ENCODE measurements around the gene KIN. TPM values are rescaled to one million over a fixed set of nuclear protein-coding genes. Genes with fewer than 3 reads are reported as not detected.

The KIN gene
- polyA plus RNA-seq, 1 of the 3 experiments (the other 2 are of a cell fraction), result 3.2 TPM

- Histone ChIP-seq H3F3A (replicated peaks; ENCODE audit: insufficient read depth) (no peaks in the 10 kb centered on the region), H3K27ac (ENCODE audit: low read depth in 2 of 2, low read length in 1 of 2) (no peak overlapping the region), H3K9me2 (no peaks in the 10 kb centered on the region), H3K4me1 (ENCODE audit: control insufficient read depth in 1 of 2, insufficient read depth in 2 of 2, low read depth in 1 of 2, low read length in 1 of 2) (no peaks in the 10 kb centered on the region), H3K36me3 (replicated peaks in 1 of 2; ENCODE audit: control insufficient read depth in 1 of 2, insufficient read depth in 2 of 2, low read length in 1 of 2) (no peaks in the 10 kb centered on the region), H3K9ac (no peak overlapping the region), H4K20me1 (ENCODE audit: insufficient read depth) (no peaks in the 10 kb centered on the region), H3K9me3 (no peaks in the 10 kb centered on the region), H3K27me3 (ENCODE audit: insufficient read depth) (no peaks in the 10 kb centered on the region), H3K4me3 (ENCODE audit: low read depth in 2 of 2, low read length in 1 of 2) (no peak overlapping the region), H3K79me2 (ENCODE audit: insufficient read depth) (peaks cover 65% of the 10 kb centered on the region), H2AFZ (ENCODE audit: low read depth) (no peak overlapping the region), H3K4me2 (no peak overlapping the region)
- TF ChIP-seq SMC3 (IDR thresholded peaks at IDR 0.05; ENCODE audit: low read depth, low read length) (no peak), MXI1 (IDR thresholded peaks at IDR 0.05; ENCODE audit: low read depth, low read length) (no peak), POLR2AphosphoS5 (IDR thresholded peaks at IDR 0.05; ENCODE audit: low read depth, low read length) (no peak), FOSL2 (IDR thresholded peaks at IDR 0.05; ENCODE audit: borderline replicate concordance, low read depth) (no peak), NRF1 (IDR thresholded peaks at IDR 0.05; ENCODE audit: low read depth, low read length) (no peak), ELF1 (IDR thresholded peaks at IDR 0.05) (no peak), FOXM1 (IDR thresholded peaks at IDR 0.05; ENCODE audit: low read depth) (no peak), CTCF (IDR thresholded peaks at IDR 0.05) (no peak), USF1 (IDR thresholded peaks at IDR 0.05; ENCODE audit: borderline replicate concordance, low read depth) (no peak), NFIC (IDR thresholded peaks at IDR 0.05; ENCODE audit: borderline replicate concordance) (no peak), TEAD4 (IDR thresholded peaks at IDR 0.05; ENCODE audit: borderline replicate concordance, insufficient read depth) (no peak), SIN3A (IDR thresholded peaks at IDR 0.05; ENCODE audit: borderline replicate concordance, low read depth, low read length) (no peak), RFX5 (IDR thresholded peaks at IDR 0.05; ENCODE audit: low read length) (no peak), EZH2phosphoT487 (IDR thresholded peaks at IDR 0.05; ENCODE audit: borderline replicate concordance, low read depth) (no peak)
- POLR2A ChIA-PET, result no interaction called here
- CTCF ChIA-PET, result no interaction called here
- no peak for DNase-seq
These were observed 45.4 kb upstream of the KIN start for GRCh38 chr10:7833210-7833609.

- Histone ChIP-seq H3K4me3 (ENCODE audit: low read depth in 2 of 2, low read length in 1 of 2) (no peak overlapping the region), H3F3A (replicated peaks; ENCODE audit: insufficient read depth) (no peaks in the 10 kb centered on the region), H4K20me1 (ENCODE audit: insufficient read depth) (no peaks in the 10 kb centered on the region), H3K9me3 (no peaks in the 10 kb centered on the region), H3K27ac (ENCODE audit: low read depth in 2 of 2, low read length in 1 of 2) (no peak overlapping the region; a peak in 1 of 4 replicates), H3K79me2 (ENCODE audit: insufficient read depth) (peaks cover 67% of the 10 kb centered on the region), H3K9ac (no peak overlapping the region), H3K27me3 (ENCODE audit: insufficient read depth) (no peaks in the 10 kb centered on the region), H3K36me3 (replicated peaks in 1 of 2; ENCODE audit: control insufficient read depth in 1 of 2, insufficient read depth in 2 of 2, low read length in 1 of 2) (no peaks in the 10 kb centered on the region), H2AFZ (ENCODE audit: low read depth) (no peak overlapping the region), H3K4me1 (ENCODE audit: control insufficient read depth in 1 of 2, insufficient read depth in 2 of 2, low read depth in 1 of 2, low read length in 1 of 2) (no peaks in the 10 kb centered on the region), H3K4me2 (no peak overlapping the region), H3K9me2 (no peaks in the 10 kb centered on the region)
- POLR2A ChIA-PET, result no interaction called here
- DNase-seq, result no peak
- peak; percentile 48 for TF ChIP-seq TCF12 (IDR thresholded peaks at IDR 0.05)
- TF ChIP-seq TAF1 (IDR thresholded peaks at IDR 0.05; ENCODE audit: borderline replicate concordance, low read depth, low read length), result no peak
- CTCF ChIA-PET, result no interaction called here
- WGBS (ENCODE audit: low lambda C conversion rate), result 53% methylated on average over 1 of the region's 1 CpG
These were observed 44.3 kb upstream of the KIN start for GRCh38 chr10:7832060-7832459.

Data from SK-N-SH (cell line).